ENCODE data around the gene ALDH4A1. TPM values are rescaled to one million over a fixed set of nuclear protein-coding genes. Genes with fewer than 3 reads are reported as not detected.

Gene ALDH4A1
- polyA plus RNA-seq, 1 experiment: 36.6 TPM

DNA sequence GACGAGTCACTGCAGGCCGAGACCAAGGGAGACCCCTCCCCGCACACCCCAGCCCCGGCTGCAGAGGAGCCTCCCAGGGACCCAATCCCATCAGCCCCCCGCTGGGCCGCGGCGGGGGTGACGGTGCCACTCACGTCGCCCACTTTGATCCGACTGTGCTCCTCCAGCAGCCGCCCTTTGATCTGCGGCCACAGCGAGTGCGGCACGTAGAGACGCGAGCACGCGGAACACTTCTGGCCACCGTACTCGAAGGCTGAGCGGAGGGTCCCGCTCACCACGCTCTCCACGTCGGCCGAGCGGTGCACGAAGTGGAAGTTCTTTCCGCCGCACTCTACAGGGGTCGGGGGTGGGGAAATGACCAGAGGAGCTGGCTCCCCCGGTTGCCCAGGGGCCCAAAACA is 25.1 kb downstream of the ALDH4A1 start:
- no peak for DNase-seq (ENCODE audit: low read depth)
- CTCF ChIA-PET: interaction anchor here (4.7 to 7.4 kb wide), 2 partner anchors 9 to 280 kb away, joined by 61 to 67 read pairs; no protein-coding TSS in a partner anchor

GRCh38 chr1:18876210-18876609 is 26.1 kb downstream of the ALDH4A1 start:
- TF ChIP-seq, protein P1, sequence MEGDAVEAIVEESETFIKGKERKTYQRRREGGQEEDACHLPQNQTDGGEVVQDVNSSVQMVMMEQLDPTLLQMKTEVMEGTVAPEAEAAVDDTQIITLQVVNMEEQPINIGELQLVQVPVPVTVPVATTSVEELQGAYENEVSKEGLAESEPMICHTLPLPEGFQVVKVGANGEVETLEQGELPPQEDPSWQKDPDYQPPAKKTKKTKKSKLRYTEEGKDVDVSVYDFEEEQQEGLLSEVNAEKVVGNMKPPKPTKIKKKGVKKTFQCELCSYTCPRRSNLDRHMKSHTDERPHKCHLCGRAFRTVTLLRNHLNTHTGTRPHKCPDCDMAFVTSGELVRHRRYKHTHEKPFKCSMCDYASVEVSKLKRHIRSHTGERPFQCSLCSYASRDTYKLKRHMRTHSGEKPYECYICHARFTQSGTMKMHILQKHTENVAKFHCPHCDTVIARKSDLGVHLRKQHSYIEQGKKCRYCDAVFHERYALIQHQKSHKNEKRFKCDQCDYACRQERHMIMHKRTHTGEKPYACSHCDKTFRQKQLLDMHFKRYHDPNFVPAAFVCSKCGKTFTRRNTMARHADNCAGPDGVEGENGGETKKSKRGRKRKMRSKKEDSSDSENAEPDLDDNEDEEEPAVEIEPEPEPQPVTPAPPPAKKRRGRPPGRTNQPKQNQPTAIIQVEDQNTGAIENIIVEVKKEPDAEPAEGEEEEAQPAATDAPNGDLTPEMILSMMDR (IDR thresholded peaks at IDR 0.05; ENCODE audit: insufficient read depth, low read depth, low read length): no peak
- H3K4me3 ChIP-seq (ENCODE audit: low read depth, low read length): no peak overlapping the region
- no peaks in the 10 kb centered on the region; the same call in 1 of the 2 replicates for H3K36me3 ChIP-seq (ENCODE audit: control insufficient read depth, insufficient read depth, low read length)
- ChIA-PET POLR2A (no interaction called here), CTCF (interaction anchor here (1.2 to 7.4 kb wide), 10 partner anchors 10 to 292 kb away, joined by 3 to 67 read pairs (median 6); partner anchors contain the start of gene ALDH4A1)
- DNase-seq (ENCODE audit: low read depth): no peak
- H3K27me3 ChIP-seq (ENCODE audit: control insufficient read depth, insufficient read depth, low read length): no peaks in the 10 kb centered on the region

More for the DNA sequence above, 25.1 kb downstream of the ALDH4A1 start:
- POLR2A ChIA-PET: no interaction called here
- no peaks in the 10 kb centered on the region; the same call in 1 of the 2 replicates for H3K36me3 ChIP-seq (ENCODE audit: control insufficient read depth, insufficient read depth, low read length)
- H3K27me3 ChIP-seq (ENCODE audit: control insufficient read depth, insufficient read depth, low read length): no peaks in the 10 kb centered on the region
- TF ChIP-seq, protein P1 (IDR thresholded peaks at IDR 0.05; ENCODE audit: insufficient read depth, low read depth, low read length): no peak
- H3K4me3 ChIP-seq (ENCODE audit: low read depth, low read length): no peak overlapping the region

DNA sequence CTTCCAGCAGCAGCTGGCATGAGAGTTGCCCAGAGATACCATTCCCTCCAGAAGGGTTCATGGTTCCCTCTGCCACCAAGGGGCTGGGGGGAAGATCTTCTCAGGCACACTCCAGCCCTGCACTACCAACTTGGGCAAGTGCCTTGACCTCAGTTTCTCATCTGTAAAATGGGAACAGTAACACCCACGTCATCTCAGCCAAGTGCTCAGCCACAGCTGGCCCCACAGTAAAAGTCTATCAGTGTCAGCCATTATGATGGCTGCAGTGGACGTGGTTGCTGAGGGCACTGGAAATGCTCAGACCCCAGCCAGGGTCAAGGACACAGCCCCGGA is 26.6 kb downstream of the ALDH4A1 start:
- CTCF ChIA-PET: interaction anchor here (0.6 to 7.4 kb wide), 17 partner anchors 9 to 320 kb away, joined by 3 to 67 read pairs (median 5); partner anchors contain the start of gene ALDH4A1
- TF ChIP-seq, protein P1 (IDR thresholded peaks at IDR 0.05; ENCODE audit: insufficient read depth, low read depth, low read length): no peak
- H3K4me3 ChIP-seq (ENCODE audit: low read depth, low read length): no peak overlapping the region
- H3K27me3 ChIP-seq (ENCODE audit: control insufficient read depth, insufficient read depth, low read length): no peaks in the 10 kb centered on the region
- POLR2A ChIA-PET: no interaction called here
- no peaks in the 10 kb centered on the region; the same call in 1 of the 2 replicates for H3K36me3 ChIP-seq (ENCODE audit: control insufficient read depth, insufficient read depth, low read length)
- no peak for DNase-seq (ENCODE audit: low read depth)

GRCh38 chr1:18875107-18875795 is 27.1 kb downstream of the ALDH4A1 start:
- Histone ChIP-seq H3K27me3 (ENCODE audit: control insufficient read depth, insufficient read depth, low read length) (no peaks in the 10 kb centered on the region), H3K4me3 (ENCODE audit: low read depth, low read length) (no peak overlapping the region), H3K36me3 (ENCODE audit: control insufficient read depth, insufficient read depth, low read length) (no peaks in the 10 kb centered on the region; the same call in 1 of the 2 replicates)
- POLR2A ChIA-PET: no interaction called here
- peak; percentile 21 for DNase-seq (ENCODE audit: low read depth)
- CTCF ChIA-PET: interaction anchor here (0.6 to 7.4 kb wide), 17 partner anchors 9 to 319 kb away, joined by 3 to 67 read pairs (median 5); partner anchors contain the start of gene ALDH4A1
- TF ChIP-seq, protein P1 (IDR thresholded peaks at IDR 0.05; ENCODE audit: insufficient read depth, low read depth, low read length): peak; percentile 90

- H3K36me3 ChIP-seq (ENCODE audit: control insufficient read depth, insufficient read depth, low read length): no peaks in the 10 kb centered on the region; the same call in 1 of the 2 replicates
- no peak for DNase-seq (ENCODE audit: low read depth)
- CTCF ChIA-PET: interaction anchor here (0.9 to 7.4 kb wide), 13 partner anchors 8 to 277 kb away, joined by 3 to 67 read pairs (median 6); partner anchors contain the start of gene ALDH4A1
- TF ChIP-seq, protein P1 (IDR thresholded peaks at IDR 0.05; ENCODE audit: insufficient read depth, low read depth, low read length): no peak
- no peak overlapping the region for H3K4me3 ChIP-seq (ENCODE audit: low read depth, low read length)
- POLR2A ChIA-PET: no interaction called here
- no peaks in the 10 kb centered on the region for H3K27me3 ChIP-seq (ENCODE audit: control insufficient read depth, insufficient read depth, low read length)
Measured at GRCh38 chr1:18874600-18874999, 27.8 kb downstream of the ALDH4A1 start.

All from BJ (cell line).